ENCODE measurements around the gene DNAJC15. TPM values are rescaled to one million over a fixed set of nuclear protein-coding genes. Genes with fewer than 3 reads are reported as not detected.

Gene DNAJC15
- total and polyA plus RNA-seq, 2 experiments from 2014 or later = 25.9 to 70.5 TPM

DNA sequence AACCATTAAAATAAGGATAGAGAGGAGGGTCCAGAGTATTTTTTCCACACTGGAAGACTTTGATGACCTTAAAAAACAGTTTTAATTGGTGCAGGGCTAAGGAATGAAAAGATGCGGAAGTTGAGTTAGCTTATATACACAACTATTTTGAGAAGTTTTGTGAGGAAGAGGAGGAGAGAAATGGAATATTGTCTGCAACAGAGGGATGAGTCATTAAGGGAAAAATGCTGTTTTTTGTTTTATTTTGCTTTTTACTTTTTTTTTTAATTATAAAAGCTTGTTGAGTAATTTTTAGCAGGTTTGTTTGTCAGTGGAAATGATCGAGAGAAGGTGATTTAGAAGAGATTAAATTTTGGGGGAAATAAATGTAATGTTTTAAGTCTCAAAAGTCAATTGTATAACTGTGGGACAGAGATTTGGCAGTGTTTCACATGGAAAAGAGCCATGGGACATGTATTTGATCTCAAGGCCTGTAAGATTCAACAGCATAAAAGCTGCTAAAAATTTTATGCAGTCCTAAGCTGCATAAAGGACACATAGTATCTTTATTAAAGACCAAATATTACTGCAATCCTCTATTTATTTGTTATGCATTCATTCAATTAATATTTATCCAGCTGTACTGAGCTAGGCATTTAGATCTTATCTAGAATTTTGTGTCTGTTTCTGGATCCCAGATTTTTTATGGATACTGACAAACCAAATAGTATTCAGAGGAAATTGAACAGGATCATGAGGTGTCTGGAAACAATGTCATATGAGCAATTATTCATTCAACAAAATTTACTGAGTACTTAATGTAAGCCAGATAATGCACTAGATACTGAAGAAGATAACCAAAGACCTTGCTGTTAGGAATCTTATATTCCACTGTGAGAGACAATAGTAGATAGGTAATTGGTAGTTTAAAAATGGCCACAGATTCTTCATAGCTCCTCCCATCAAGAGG, 72.7 kb downstream of the DNAJC15 start:
- Histone ChIP-seq H3K27me3 (replicated peaks; ENCODE audit: insufficient read depth) (no peaks in the 10 kb centered on the region), H3K79me2 (ENCODE audit: insufficient read depth) (peaks cover 23% of the 10 kb centered on the region), H3K4me1 (ENCODE audit: insufficient read depth) (peaks cover 17% of the 10 kb centered on the region), H3K4me2 (ENCODE audit: unreplicated experiment) (peak overlapping the region; percentile 29), H3F3A (ENCODE audit: insufficient read depth) (0 out of 2 replicates have a peak, but pooled peaks cover 4% of the 10 kb centered on the region), H3K9me3 (ENCODE audit: low read depth) (no peaks in the 10 kb centered on the region), H3K4me3 (no peak overlapping the region), H3K9me2 (ENCODE audit: insufficient read depth) (no peaks in the 10 kb centered on the region), H3K27ac (no peak overlapping the region), H4K20me1 (ENCODE audit: insufficient read depth) (no peaks in the 10 kb centered on the region), H3K36me3 (ENCODE audit: low read depth) (no peaks in the 10 kb centered on the region; the same call in 1 of the 2 replicates), H2AFZ (no peak overlapping the region), H3K9ac (no peak overlapping the region)
- no peak for TF ChIP-seq EZH2phosphoT487 (IDR thresholded peaks at IDR 0.05; ENCODE audit: insufficient read depth, low read depth)
- TF ChIP-seq EZH2 (IDR thresholded peaks at IDR 0.05; ENCODE audit: insufficient read depth, poor library complexity, severe bottlenecking) = no peak
- no peak for DNase-seq
- 46 to 58% methylated on average over 2 of the region's 2 CpGs for WGBS, 2 experiments (ENCODE audit: low coverage in 1 of 2, low lambda C conversion rate in 2 of 2, missing lambda C conversion rate in 2 of 2)
- in situ Hi-C loops (cut with MboI) = loop anchor here (25.0 kb wide), 1 partner anchor 691 kb away; the partner anchor contains the start of gene ENOX1

DNA sequence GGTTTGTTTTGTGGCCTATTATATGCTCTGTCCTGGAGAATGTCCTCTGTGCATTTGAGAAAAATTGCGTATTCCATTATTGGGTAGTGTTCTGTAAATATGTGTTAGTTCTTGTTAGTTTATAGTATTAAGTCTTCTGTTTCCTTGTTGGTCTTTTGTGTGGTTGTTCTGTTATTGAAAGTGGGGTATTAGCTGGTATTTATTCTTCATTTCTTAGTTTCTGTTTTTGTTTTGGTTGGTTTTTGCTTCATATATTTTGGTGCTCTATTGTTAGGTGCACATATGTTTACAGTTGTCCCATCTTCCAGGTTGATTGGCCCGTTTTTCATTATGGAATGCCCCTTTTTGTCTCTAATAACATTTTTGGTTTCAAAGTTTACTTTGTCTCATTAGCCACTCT, 77.3 kb downstream of the DNAJC15 start:
- no peak for DNase-seq
- TF ChIP-seq EZH2 (IDR thresholded peaks at IDR 0.05; ENCODE audit: insufficient read depth, poor library complexity, severe bottlenecking) = no peak
- no peak for TF ChIP-seq EZH2phosphoT487 (IDR thresholded peaks at IDR 0.05; ENCODE audit: insufficient read depth, low read depth)
- Histone ChIP-seq H3K27me3 (replicated peaks; ENCODE audit: insufficient read depth) (no peaks in the 10 kb centered on the region), H3K4me1 (ENCODE audit: insufficient read depth) (peaks cover 18% of the 10 kb centered on the region), H4K20me1 (ENCODE audit: insufficient read depth) (no peaks in the 10 kb centered on the region), H3K79me2 (ENCODE audit: insufficient read depth) (peaks cover 56% of the 10 kb centered on the region), H3K36me3 (ENCODE audit: low read depth) (no peaks in the 10 kb centered on the region; the same call in 1 of the 2 replicates), H3K27ac (no peak overlapping the region), H3K4me2 (ENCODE audit: unreplicated experiment) (no peak overlapping the region), H3K9ac (no peak overlapping the region), H3K9me2 (ENCODE audit: insufficient read depth) (no peaks in the 10 kb centered on the region), H3K4me3 (no peak overlapping the region), H3K9me3 (ENCODE audit: low read depth) (no peaks in the 10 kb centered on the region), H2AFZ (no peak overlapping the region), H3F3A (ENCODE audit: insufficient read depth) (no peaks in the 10 kb centered on the region)
- 98 to 99% methylated on average over 2 of the region's 2 CpGs for WGBS, 2 experiments (ENCODE audit: low coverage in 1 of 2, low lambda C conversion rate in 2 of 2, missing lambda C conversion rate in 2 of 2)
- in situ Hi-C loops (cut with MboI) = no loop called here

DNA sequence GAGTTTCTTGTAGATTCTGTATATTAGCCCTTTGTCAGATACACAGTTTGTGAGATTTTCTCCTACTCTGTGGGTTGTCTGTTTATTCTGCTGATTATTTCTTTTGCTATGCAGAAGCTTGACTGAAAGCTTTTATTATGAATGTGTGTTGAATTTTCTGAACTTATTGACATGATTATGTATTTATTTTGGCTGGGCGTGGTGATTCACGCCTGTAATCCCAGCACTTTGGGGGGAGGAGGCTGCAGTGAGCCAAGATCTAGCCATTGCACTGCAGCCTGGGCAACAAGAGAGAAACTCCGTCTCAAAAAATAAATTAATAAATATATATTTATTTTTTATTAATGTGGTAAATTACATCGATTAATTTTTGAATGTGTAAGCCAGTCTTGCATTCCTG, 78.9 kb downstream of the DNAJC15 start:
- TF ChIP-seq EZH2phosphoT487 (IDR thresholded peaks at IDR 0.05; ENCODE audit: insufficient read depth, low read depth) (no peak), EZH2 (IDR thresholded peaks at IDR 0.05; ENCODE audit: insufficient read depth, poor library complexity, severe bottlenecking) (no peak)
- in situ Hi-C loops (cut with MboI) = no loop called here
- 91 to 93% methylated on average over 4 of the region's 4 CpGs for WGBS, 2 experiments (ENCODE audit: low coverage in 1 of 2, low lambda C conversion rate in 2 of 2, missing lambda C conversion rate in 2 of 2)

DNA sequence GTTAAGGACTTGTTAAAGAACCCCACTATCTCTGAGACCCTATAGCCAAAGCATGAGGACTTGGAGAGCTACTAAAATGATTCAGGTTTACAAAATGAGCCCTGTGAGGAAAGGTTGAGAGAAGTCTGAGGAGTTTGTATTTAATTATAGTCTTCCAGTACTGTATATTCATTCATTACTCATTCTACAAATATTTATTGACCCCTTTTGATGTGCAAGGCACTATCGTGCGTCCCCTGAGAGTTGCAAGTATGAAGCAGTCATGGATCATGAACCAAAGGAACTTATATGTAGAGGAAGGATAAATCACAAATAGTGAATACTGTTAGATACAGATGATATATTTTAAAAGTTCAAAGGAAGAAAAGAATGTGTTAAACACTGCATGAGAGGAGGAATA, 84.4 kb downstream of the DNAJC15 start:
- in situ Hi-C loops (cut with MboI) = no loop called here

More for the DNA sequence above, 78.9 kb downstream of the DNAJC15 start:
- Histone ChIP-seq H3K4me1 (ENCODE audit: insufficient read depth) (peaks cover 19% of the 10 kb centered on the region), H3K9ac (no peak overlapping the region), H3K9me3 (ENCODE audit: low read depth) (no peaks in the 10 kb centered on the region), H2AFZ (no peak overlapping the region), H3K4me2 (ENCODE audit: unreplicated experiment) (no peak overlapping the region), H3K27me3 (replicated peaks; ENCODE audit: insufficient read depth) (no peaks in the 10 kb centered on the region), H3K9me2 (ENCODE audit: insufficient read depth) (no peaks in the 10 kb centered on the region), H3K36me3 (ENCODE audit: low read depth) (no peaks in the 10 kb centered on the region; the same call in 1 of the 2 replicates), H3K4me3 (no peak overlapping the region), H3K79me2 (ENCODE audit: insufficient read depth) (peaks cover 51% of the 10 kb centered on the region), H3F3A (ENCODE audit: insufficient read depth) (no peaks in the 10 kb centered on the region), H4K20me1 (ENCODE audit: insufficient read depth) (no peaks in the 10 kb centered on the region), H3K27ac (no peak overlapping the region)
- DNase-seq = no peak

More for the DNA sequence above, 84.4 kb downstream of the DNAJC15 start:
- 19 to 27% methylated on average over 2 of the region's 2 CpGs for WGBS, 2 experiments (ENCODE audit: low coverage in 1 of 2, low lambda C conversion rate in 2 of 2, missing lambda C conversion rate in 2 of 2)
- no peak for TF ChIP-seq EZH2 (IDR thresholded peaks at IDR 0.05; ENCODE audit: insufficient read depth, poor library complexity, severe bottlenecking)
- no peak for TF ChIP-seq EZH2phosphoT487 (IDR thresholded peaks at IDR 0.05; ENCODE audit: insufficient read depth, low read depth)
- peak overlapping the region; percentile 35 for H3K4me2 ChIP-seq (ENCODE audit: unreplicated experiment)
- H3K27me3 ChIP-seq (replicated peaks; ENCODE audit: insufficient read depth) = no peaks in the 10 kb centered on the region
- no peaks in the 10 kb centered on the region for H3K9me3 ChIP-seq (ENCODE audit: low read depth)
- H3K9ac ChIP-seq = no peak overlapping the region
- peak; percentile 62 for DNase-seq
- no peaks in the 10 kb centered on the region for H3K9me2 ChIP-seq (ENCODE audit: insufficient read depth)
- no peak overlapping the region for H3K27ac ChIP-seq
- H4K20me1 ChIP-seq (ENCODE audit: insufficient read depth) = no peaks in the 10 kb centered on the region
- no peak overlapping the region for H3K4me3 ChIP-seq
- H3K79me2 ChIP-seq (ENCODE audit: insufficient read depth) = peaks cover 17% of the 10 kb centered on the region
- peaks cover 27% of the 10 kb centered on the region for H3K4me1 ChIP-seq (ENCODE audit: insufficient read depth)
- no peaks in the 10 kb centered on the region for H3K36me3 ChIP-seq (ENCODE audit: low read depth)
- peaks cover 7% of the 10 kb centered on the region; the same call in 1 of the 2 replicates for H3F3A ChIP-seq (ENCODE audit: insufficient read depth)
- no peak overlapping the region for H2AFZ ChIP-seq

All from GM23248 (cell line).